IPS DF 19.7 (cell line): ENCODE data around the gene MAFB.
"Not testable (repeated sequence)": the region's sequence is repeated elsewhere in the genome, so short reads cannot be mapped to it uniquely, and the experiment has no call there.

Experiments used
- DNase-seq: peaks from one replicate; pipeline ENCODE4 v3.0.0-alpha.2; 2013; ENCODE audit warnings: low read depth, low spot score

Gene MAFB

DNA sequence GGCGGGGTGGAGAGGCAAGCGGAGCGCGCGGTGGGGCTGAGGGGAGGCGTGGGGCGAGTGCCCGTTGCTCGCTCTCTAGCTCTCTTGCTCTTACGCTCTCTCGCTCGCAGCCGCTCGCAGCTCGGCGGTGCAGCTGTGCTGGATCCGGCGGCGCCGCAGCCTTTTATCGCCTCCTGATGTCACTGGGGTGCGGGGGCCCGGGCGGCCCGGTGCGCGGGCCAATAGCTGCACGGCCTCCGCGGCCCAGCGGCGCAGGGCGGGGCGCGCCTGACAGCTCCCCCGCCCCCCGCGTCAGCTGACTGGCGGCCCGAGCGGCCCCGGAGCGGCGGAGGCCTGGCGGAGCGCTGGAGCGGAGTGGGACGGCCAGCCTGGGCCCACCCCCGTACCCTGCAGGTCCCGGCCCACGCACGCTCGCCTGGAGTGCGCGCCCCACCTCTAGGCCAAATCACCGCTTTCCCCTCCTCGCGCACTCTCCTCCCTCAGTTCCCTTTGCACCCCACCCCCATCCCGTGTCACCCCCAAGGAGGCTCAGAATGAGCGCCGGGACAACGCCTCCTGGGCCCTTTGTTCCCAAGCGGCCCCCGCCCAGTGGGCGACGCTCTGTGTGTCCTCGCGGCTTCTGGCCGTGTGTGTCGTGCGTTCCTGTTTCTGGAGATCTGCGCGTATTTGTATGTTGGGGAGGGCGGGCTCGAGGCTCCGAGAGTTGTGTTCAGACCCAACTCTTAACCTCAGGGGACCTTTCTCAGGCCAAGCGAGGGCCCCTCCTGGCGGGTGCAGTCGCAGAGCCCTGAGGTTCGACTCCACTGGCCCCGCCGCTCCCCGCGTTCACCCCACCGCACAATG, at the start of gene MAFB:
Gene MAFB, minus strand, starts transcription at position 137 of the 843 bp plus-strand sequence. CDS start 386 bp downstream, outside the sequence.
- DNase-seq: no peak

- not testable (repeated sequence) for DNase-seq
Measured at GRCh38 chr20:40736468-40736867, 47.4 kb upstream of the MAFB start.

DNA sequence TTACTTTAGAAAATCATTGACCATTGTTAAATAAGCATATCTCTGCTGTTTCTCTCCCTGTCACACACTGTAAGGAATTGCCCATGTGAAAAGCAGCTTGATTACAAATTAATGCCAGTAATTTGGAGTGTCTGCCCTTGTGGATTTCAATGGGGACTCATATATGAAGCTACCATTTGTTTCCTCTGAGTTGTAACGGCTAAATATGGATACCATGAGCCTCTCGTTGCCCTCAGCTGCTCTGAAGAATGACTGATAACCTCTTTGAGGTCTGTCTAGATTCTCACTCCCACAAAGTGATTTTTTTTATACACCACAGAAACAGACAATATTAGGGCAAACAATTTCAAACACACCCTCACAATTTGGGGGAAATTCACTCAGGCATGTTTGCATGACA, 40.0 kb upstream of the MAFB start:
- DNase-seq: no peak

- DNase-seq: no peak
Measured at GRCh38 chr20:40728470-40728869, 39.4 kb upstream of the MAFB start.

- DNase-seq: no peak
Measured at GRCh38 chr20:40727960-40728359, 38.9 kb upstream of the MAFB start.

DNA sequence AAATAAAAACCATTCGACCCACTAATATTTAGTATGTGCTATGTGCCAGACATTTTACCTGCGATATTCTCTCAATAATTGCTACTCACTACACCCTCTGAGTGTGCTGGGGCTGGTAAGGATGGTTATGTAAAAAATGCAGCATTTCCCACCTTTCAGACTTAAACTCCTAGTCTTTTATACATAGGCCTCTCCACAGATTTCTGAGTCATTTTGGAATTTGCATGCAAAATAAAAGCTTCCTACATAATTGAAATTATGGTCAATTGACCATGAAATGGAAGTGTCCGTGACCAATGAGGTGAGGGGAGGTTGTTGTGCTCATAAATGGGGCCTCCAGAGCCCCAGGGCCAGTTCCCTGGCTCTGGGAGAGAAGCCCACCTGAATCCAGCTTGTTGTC, 37.7 kb upstream of the MAFB start:
- no peak for DNase-seq

- no peak for DNase-seq
Measured at GRCh38 chr20:40724566-40724965, 35.5 kb upstream of the MAFB start.

- no peak for DNase-seq
Measured at GRCh38 chr20:40720826-40721225, 31.8 kb upstream of the MAFB start.

- no peak for DNase-seq
Measured at GRCh38 chr20:40720099-40720498, 31.1 kb upstream of the MAFB start.

DNA sequence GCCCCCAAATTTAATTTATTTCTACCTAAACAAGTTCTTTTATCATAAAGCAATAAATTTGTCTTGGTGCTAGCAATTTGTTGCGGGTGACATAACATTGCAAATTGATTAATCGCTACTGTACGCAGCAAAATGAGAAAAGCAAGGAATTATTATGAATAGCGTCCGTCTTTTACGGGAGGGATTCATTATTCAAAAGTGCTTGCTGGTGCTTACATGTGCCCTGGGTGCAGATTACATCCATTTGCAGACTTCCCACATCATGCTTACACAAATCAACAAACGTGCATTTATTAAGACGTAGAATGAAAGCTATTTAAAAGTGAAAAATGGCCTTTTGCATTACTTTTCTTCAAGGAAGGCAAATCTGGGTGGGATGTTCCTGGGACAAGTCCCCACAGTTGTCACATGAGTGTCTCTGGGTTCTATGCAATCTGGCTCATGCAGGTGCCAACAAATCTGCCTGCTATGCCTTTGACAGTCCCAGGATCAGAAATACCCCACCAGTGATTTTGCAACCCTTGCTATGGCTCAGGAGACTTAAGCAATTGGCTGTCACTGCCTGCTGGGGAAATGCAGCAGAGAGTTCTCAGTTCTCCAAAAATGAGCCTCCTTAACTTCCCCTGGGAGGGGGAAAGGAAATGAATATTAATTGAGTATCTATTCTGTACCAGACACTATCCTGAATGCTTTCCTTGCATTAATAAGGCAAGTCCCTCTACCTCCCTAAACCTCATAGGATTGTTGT, 30.1 kb upstream of the MAFB start:
- DNase-seq: no peak

DNA sequence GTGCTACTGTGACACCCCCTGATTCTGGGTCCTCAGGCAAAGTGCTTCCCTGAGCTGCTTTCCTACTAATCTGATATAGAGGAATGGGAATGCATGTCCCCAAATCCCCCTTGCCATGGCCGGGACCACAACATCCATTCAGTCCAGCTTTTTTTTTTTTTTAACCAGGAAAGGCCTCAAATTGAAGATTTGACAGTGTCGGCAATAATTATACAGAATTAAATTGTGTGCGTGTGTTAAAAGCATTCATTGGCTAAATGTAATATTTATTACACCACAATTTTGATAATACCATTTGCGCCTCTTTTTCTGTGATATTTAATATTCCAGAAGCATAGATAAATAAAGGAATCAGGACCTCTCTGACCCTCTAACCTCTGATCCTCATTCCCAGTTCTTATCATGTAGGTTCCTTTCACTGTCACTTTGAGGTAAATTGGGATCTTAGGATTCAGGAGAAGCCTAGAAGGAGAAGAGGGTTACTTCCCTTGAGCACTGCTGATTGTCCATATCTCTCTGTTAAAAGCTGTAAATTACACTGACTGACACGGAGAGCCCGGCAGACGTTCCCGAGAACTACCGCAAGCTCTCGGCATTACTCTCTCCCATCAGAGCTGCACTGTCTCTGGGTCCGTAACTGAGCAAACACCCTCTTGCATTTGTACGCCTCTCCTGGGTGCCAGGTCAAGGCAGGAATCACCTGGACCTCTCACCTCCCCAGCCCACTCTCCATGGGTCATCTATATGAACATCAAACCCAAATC, 29.4 kb upstream of the MAFB start:
- DNase-seq: no peak

DNA sequence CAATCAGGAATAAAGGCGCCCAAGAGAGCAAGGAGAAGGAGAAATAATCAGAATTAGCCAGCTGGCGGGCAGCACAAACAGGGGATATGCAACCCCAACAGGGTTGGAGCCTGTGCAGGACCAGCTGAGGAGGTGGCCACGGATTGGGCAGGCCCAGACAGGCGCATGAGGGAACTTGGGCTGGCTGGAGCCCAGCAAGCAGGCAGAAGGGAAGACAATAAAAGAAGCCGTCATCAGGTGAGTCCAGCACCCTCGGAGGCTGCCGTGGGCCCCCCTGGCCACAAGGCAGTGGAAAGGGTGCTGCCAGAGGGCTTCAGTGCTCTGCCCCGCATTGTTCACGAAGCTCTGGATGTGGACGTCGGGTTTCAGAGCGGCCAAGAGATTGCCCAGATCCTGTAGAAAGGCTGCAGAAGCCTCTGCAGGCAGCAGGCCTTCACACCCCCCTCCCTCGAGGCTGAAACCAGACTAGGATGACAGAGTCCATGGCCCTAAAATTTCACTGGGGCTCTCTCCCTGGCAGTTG, 28.4 kb upstream of the MAFB start:
- no peak for DNase-seq

GRCh38 chr20:40715491-40715890, 26.5 kb upstream of the MAFB start:
- no peak for DNase-seq

GRCh38 chr20:40714916-40715315, 25.9 kb upstream of the MAFB start:
- DNase-seq: no peak

- no peak for DNase-seq
Measured at GRCh38 chr20:40714109-40714508, 25.1 kb upstream of the MAFB start.

GRCh38 chr20:40713508-40713907, 24.5 kb upstream of the MAFB start:
- DNase-seq: no peak

DNA sequence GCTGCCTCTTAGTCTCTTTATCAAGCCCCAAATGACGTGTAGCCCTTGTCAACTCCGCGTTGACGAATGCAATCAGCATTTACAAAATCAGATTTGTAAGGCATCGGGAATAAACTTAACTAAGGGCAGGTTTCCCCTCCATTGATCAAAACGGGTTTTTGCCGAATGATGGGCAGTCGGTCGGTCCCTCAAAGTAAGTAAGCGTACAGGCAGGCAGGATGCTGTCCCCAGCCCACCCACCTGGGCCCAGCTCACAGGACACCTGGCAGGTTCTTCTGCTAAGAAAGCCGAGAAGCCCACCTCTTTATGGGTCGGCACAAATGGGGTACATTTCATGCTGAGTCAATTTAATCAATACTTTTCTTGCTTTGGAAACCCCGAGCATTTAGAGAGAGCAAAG, 22.0 kb upstream of the MAFB start:
- DNase-seq: no peak

GRCh38 chr20:40710603-40711002, 21.6 kb upstream of the MAFB start:
- DNase-seq: no peak

- DNase-seq: no peak
Measured at GRCh38 chr20:40706977-40707582, 18.0 kb upstream of the MAFB start.

- DNase-seq: no peak
Measured at GRCh38 chr20:40705413-40705812, 16.4 kb upstream of the MAFB start.

GRCh38 chr20:40704828-40705227, 15.8 kb upstream of the MAFB start:
- no peak for DNase-seq
